Ovary (tissue), 3 donors: ENCODE measurements around the gene MGME1.

Experiments used
- CTCF ChIP-seq, 3 donors: fragments of 450-650 bp in 2 of 3; fragments of 200-600 bp in 1 of 3; IDR thresholded peaks; one replicate each; pipeline versions ENCODE4 v1.5.1 to v1.8.0; 2016 to 2022; ENCODE audit warnings: antibody characterized with exemption in 3 of 3, mild to moderate bottlenecking in 1 of 3
- EP300 ChIP-seq: sonication (generic); formaldehyde crosslinking; IDR thresholded peaks from one replicate; pipeline ENCODE4 v1.6.1; 2017; ENCODE audit warnings: antibody characterized with exemption
- POLR2A ChIP-seq: fragments of 450-650 bp; IDR thresholded peaks from one replicate; pipeline ENCODE4 v1.6.1; 2017; ENCODE audit warnings: antibody characterized with exemption, mild to moderate bottlenecking, moderate library complexity
- donor health status: DM: no; HTN: no; CAD: no.

DNA sequence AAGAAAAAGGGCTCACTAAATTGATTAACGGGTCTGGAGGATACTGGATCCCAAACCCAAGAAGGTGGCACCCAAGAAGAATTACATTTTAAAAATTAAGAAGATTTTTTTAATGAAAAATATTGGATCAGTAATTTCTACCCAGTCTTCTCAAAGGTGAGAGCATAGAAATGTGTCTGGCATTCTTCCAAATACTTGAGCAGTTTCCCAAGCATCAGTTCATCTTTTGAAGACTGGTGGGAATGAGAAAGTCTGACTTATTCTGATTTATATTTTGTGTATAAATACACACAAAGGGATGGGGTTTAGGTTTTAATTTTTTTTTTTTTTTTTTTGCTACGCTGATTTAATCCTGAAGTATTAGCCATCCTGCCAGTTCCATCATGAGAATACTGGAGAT lies 3.3 kb downstream of the MGME1 start:
- TF ChIP-seq POLR2A, result no peak
- TF ChIP-seq EP300, result no peak
- no peak for TF ChIP-seq CTCF (IDR thresholded peaks at IDR 0.05)
